Measurements from ENCODE around the gene SLC22A1. TPM values are rescaled to one million over a fixed set of nuclear protein-coding genes. Genes with fewer than 3 reads are reported as not detected.

Gene SLC22A1
- polyA plus RNA-seq, 1 donor from 2014 or later: 0.71 TPM

- H3K9me3 ChIP-seq (ENCODE audit: low read length): no peaks in the 10 kb centered on the region
- H3K27ac ChIP-seq (ENCODE audit: low read length): no peak overlapping the region
- no peaks in the 10 kb centered on the region for H3K79me2 ChIP-seq (replicated peaks; ENCODE audit: insufficient read depth, low read length)
- no peaks in the 10 kb centered on the region for H4K20me1 ChIP-seq (ENCODE audit: insufficient read depth)
- no peaks in the 10 kb centered on the region for H3F3A ChIP-seq (ENCODE audit: insufficient read depth, low read length, poor library complexity, severe bottlenecking)
- no peaks in the 10 kb centered on the region for H3K9me2 ChIP-seq (ENCODE audit: insufficient read depth, low read length)
- H3K4me2 ChIP-seq (ENCODE audit: low read length): no peak overlapping the region
- TF ChIP-seq MXI1 (conservative IDR thresholded peaks at IDR 0.05; ENCODE audit: poor library complexity, severe bottlenecking) (no peak), EP300 (conservative IDR thresholded peaks at IDR 0.05; ENCODE audit: poor library complexity, severe bottlenecking) (no peak), EZH2 (IDR thresholded peaks at IDR 0.05; ENCODE audit: borderline replicate concordance, insufficient read depth, low read length, poor library complexity, severe bottlenecking) (no peak), TAF1 (IDR thresholded peaks at IDR 0.05; ENCODE audit: low read depth) (no peak), REST (IDR thresholded peaks at IDR 0.05; ENCODE audit: borderline replicate concordance) (no peak), RAD21 (conservative IDR thresholded peaks at IDR 0.05) (no peak), SMC3 (conservative IDR thresholded peaks at IDR 0.05; ENCODE audit: poor library complexity) (no peak), POLR2AphosphoS5 (IDR thresholded peaks at IDR 0.05) (no peak), CTCF (IDR thresholded peaks at IDR 0.05; ENCODE audit: poor library complexity, severe bottlenecking) (no peak)
- H2AFZ ChIP-seq (ENCODE audit: low read depth, low read length): no peak overlapping the region
- H3K4me3 ChIP-seq (ENCODE audit: low read length): no peak overlapping the region
- H3K27me3 ChIP-seq (ENCODE audit: insufficient read depth, low read depth, low read length): no peaks in the 10 kb centered on the region
- H3K9ac ChIP-seq (ENCODE audit: low read length): no peak overlapping the region
- no peaks in the 10 kb centered on the region for H3K36me3 ChIP-seq (ENCODE audit: insufficient read depth, low read length)
These were observed 53.1 kb downstream of the SLC22A1 start for GRCh38 chr6:160174681-160175080.

- no peak overlapping the region for H3K4me2 ChIP-seq (ENCODE audit: low read length)
- H4K20me1 ChIP-seq (ENCODE audit: insufficient read depth): no peaks in the 10 kb centered on the region
- TF ChIP-seq RAD21 (conservative IDR thresholded peaks at IDR 0.05): no peak
- TF ChIP-seq SMC3 (conservative IDR thresholded peaks at IDR 0.05; ENCODE audit: poor library complexity): no peak
- TF ChIP-seq EP300 (conservative IDR thresholded peaks at IDR 0.05; ENCODE audit: poor library complexity, severe bottlenecking): no peak
- TF ChIP-seq MXI1 (conservative IDR thresholded peaks at IDR 0.05; ENCODE audit: poor library complexity, severe bottlenecking): no peak
- TF ChIP-seq REST (IDR thresholded peaks at IDR 0.05; ENCODE audit: borderline replicate concordance): no peak
- no peak for TF ChIP-seq EZH2 (IDR thresholded peaks at IDR 0.05; ENCODE audit: borderline replicate concordance, insufficient read depth, low read length, poor library complexity, severe bottlenecking)
- no peak for TF ChIP-seq TAF1 (IDR thresholded peaks at IDR 0.05; ENCODE audit: low read depth)
- no peak for TF ChIP-seq POLR2AphosphoS5 (IDR thresholded peaks at IDR 0.05)
- TF ChIP-seq CTCF (IDR thresholded peaks at IDR 0.05; ENCODE audit: poor library complexity, severe bottlenecking): no peak
These were observed 55.6 kb downstream of the SLC22A1 start for GRCh38 chr6:160177220-160177619.

More at GRCh38 chr6:160177220-160177619, 55.6 kb downstream of the SLC22A1 start:
- Histone ChIP-seq H3K4me3 (ENCODE audit: low read length) (no peak overlapping the region), H3F3A (ENCODE audit: insufficient read depth, low read length, poor library complexity, severe bottlenecking) (no peaks in the 10 kb centered on the region), H3K9me2 (ENCODE audit: insufficient read depth, low read length) (no peaks in the 10 kb centered on the region), H3K79me2 (replicated peaks; ENCODE audit: insufficient read depth, low read length) (no peaks in the 10 kb centered on the region), H3K36me3 (ENCODE audit: insufficient read depth, low read length) (no peaks in the 10 kb centered on the region), H3K9ac (ENCODE audit: low read length) (no peak overlapping the region), H3K9me3 (ENCODE audit: low read length) (no peaks in the 10 kb centered on the region), H3K27ac (ENCODE audit: low read length) (no peak overlapping the region), H2AFZ (ENCODE audit: low read depth, low read length) (no peak overlapping the region), H3K27me3 (ENCODE audit: insufficient read depth, low read depth, low read length) (no peaks in the 10 kb centered on the region)
